ENCODE data around the gene DIDO1.
"Not testable (repeated sequence)": the region's sequence is repeated elsewhere in the genome, so short reads cannot be mapped to it uniquely, and the experiment has no call there.

The DIDO1 gene

DNA sequence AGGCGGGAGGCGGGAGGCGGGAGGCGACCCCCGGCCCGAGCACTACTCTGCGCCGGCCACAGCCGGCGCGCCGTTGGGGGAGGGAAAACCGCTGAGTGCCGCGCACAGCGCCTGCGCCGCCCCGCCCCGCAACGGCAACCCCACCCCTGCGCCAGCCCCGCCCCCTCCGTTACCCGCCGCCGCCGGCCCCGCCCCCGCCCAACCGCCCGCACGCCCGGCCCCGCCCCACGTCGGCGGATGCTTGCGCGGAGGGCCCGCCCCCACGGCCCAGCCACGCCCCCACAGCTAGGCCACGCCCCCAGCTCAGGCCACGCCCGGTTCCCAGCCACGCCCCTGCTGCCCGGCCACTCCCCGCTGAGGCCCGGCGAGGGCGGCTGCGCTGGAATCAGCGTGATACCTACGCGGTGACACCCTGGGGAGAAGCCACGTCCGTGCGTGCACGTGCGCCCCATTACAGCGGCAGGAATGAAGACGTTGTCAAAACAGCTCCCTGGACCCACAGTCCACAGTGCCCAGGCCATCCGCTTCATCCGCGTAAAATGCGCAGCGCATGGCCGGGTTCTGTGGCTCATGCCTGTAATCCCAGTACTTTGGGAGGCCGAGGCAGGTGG lies 64.5 kb downstream of the DIDO1 start, which contains the start of gene TCFL5:
TSS of gene TCFL5 (minus strand) at position 97 of the 611 bp plus-strand sequence. CDS start 152 bp downstream, outside the sequence.
- in situ Hi-C loops (cut with HindIII; ENCODE audit: low sequenced_read_pairs): no loop called here

DNA sequence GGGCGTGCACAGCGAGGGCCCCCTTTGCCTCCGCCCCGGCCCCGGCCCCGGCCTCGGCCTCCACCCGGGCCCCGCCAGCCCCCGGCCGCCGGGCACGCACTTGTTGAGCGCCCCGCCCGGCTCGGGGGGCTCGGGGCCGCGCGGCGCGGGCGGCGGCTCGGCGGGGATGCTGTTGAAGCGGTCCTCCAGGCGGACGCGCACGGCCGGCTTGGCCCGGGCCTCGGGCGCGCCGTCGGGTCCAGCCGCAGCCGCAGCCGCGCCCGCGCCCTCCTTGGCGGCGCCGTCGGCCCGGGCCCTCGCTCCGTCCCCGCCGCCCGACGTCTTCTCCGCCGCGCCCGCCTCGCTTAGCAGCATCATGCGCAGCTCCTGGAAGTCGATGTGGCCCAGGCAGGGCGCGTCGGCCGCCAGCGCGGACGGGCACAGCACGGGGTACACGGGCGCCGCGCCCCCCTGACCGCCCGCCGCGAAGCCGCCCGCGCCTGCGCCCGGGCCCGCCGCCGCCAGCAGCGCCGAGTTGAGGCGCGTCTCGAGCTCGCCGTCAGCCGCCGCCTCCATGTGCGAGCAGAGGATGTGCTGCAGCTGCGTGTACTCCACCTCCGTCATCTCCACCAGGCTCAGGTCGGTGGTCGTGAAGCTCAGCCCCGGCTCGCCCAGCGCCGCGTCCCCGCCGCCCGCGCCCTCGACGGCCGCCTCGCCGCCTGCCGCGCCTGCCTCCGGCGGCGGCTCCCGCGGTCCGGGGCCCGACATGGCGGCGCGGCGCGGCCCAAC lies 65.2 kb downstream of the DIDO1 start:
- in situ Hi-C loops (cut with HindIII; ENCODE audit: low sequenced_read_pairs): no loop called here

DNA sequence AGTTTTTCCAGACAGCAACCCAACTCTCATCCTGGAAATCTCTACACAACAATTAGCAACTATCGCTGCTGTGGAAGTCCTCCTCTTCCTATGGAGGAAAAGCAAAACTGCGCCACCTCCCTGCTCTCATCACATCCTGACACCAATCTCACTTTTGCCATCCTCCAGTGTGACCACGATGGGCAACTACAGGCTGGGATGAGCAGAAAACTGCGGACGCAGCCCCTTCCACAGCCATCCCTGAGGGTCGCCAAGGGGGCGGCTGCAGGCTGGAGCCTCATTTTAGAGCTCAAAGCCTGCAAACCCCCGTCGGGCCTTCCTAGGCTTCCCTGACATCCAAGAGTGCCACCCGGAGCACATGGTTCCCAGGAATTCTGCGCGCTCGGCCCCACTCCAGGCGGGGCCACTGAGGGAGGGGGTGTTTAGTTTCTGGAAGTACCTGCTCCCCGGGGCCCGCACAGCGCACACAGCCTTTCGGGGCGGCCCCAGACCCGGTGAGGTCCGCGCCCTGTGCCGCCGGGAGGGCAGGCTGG lies 65.8 kb downstream of the DIDO1 start:
- in situ Hi-C loops (cut with HindIII; ENCODE audit: low sequenced_read_pairs): no loop called here

DNA sequence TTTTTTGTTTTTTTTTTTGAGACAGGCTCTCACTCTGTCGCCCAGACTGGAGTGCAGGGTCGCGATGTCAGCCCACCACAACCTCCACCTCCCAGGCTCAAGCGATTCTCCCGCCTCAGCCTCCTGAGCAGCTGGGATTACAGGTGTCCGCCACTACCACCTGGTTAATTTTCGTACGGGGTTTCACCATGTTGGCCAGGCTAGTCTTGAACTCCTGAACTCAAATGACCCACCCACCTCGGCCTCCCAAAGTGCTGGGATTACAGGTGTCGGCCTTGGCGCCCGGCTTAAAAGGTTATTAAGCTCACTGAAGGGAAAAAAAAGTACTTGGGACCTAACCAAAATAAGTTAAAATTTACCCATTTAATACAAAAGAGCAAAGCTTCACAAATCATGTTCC lies 66.6 kb downstream of the DIDO1 start:
- in situ Hi-C loops (cut with HindIII; ENCODE audit: low sequenced_read_pairs): loop anchor here (5.0 to 10.0 kb wide), 2 partner anchors 42 to 55 kb away; partner anchors contain the start of gene COL9A3

DNA sequence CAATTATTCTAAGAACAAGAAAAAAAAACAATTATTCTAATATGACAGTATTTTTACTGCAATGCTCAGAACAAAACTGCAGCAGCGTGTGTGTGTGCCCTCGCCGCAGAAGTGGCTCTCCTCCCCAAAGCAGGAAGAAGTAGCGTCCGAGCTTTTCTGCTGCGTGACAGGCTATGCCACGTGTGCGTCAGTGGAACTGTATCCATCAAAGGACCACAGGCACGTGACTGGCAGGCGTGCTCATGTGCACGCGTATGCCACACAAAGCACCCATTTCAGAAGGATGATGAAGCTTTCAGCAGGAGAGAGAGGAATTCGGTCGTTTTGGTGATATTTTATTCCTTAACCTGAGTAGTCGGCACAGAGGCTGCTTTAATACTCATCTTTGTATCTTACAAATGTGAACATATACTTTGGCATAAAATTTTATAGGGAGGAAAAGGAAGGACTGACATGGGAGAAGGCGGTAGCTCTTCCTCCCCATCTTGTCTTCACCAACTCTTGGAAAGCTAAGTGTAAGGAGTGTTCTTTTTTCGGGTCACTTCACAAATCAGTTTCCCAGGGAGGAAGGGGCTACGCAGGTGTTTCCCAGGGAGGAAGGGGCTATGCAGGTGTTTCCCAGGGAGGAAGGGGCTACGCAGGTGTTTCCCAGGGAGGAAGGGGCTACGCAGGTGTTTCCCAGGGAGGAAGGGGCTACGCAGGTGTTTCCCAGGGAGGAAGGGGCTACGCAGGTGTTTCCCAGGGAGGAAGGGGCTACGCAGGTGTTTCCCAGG lies 68.1 kb downstream of the DIDO1 start:
- in situ Hi-C loops (cut with HindIII; ENCODE audit: low sequenced_read_pairs): loop anchor here (5.0 to 10.0 kb wide), 2 partner anchors 41 to 57 kb away; partner anchors contain the start of gene COL9A3

DNA sequence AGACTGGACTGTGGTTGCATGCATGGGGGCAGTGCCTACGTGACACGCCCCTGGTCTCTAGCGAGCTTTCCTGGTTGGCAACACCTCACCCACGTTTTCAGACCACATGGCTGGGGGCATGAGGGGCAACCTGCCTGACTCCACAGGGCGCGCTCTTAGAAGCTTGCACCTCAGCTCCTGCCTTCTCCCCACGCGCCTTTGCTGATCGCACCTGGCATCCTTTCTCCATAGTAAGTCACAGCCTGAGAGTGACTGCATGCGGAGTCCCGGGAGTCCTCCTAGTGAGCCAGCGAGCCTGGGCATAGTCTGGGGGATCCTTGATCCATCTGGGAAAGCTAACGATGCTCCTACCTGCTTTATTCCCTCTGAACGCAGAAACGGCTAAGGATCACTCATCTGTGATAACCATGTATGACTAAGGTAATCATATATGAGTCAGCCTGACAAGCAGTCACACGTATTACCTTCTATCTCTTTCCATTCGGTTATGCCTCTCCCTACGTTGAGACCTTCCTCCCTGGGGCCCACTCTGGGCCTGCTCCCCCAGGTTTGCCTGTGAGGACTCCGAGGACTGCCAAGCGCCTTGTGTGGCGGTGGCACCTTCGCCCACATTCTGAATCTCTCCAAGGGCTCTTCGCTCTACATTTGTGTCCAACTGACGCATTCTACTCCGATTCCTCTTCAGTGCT lies 69.2 kb downstream of the DIDO1 start:
- in situ Hi-C loops (cut with HindIII; ENCODE audit: low sequenced_read_pairs): loop anchor here (5.0 to 10.0 kb wide), 2 partner anchors 40 to 58 kb away; partner anchors contain the start of gene COL9A3

DNA sequence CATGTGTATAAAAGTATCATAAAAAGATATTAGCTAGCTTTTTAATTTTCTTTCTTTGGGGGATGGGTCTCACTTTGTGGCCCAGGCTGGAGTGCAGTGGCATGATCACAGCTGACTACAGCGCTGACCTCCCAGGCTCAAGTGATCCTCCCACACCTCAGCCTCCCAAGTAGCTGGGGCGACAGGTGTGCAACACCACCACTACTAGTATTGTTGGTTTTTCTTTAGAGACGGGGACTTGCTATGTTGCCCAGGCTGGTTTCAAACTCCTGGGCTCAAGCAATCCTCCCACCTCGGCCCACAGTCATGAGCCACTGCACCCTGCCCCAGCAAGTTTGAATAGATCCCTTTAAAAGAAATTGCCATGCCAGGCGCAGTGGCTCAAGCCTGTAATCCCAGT lies 71.2 kb downstream of the DIDO1 start:
- in situ Hi-C loops (cut with HindIII; ENCODE audit: low sequenced_read_pairs): loop anchor here (5.0 to 10.0 kb wide), 2 partner anchors 38 to 60 kb away; partner anchors contain the start of gene COL9A3

GRCh38 chr20:62854121-62854520 lies 72.2 kb downstream of the DIDO1 start:
- in situ Hi-C loops (cut with HindIII; ENCODE audit: low sequenced_read_pairs): loop anchor here (10.0 kb wide), 1 partner anchor 61 kb away; no protein-coding TSS in a partner anchor

DNA sequence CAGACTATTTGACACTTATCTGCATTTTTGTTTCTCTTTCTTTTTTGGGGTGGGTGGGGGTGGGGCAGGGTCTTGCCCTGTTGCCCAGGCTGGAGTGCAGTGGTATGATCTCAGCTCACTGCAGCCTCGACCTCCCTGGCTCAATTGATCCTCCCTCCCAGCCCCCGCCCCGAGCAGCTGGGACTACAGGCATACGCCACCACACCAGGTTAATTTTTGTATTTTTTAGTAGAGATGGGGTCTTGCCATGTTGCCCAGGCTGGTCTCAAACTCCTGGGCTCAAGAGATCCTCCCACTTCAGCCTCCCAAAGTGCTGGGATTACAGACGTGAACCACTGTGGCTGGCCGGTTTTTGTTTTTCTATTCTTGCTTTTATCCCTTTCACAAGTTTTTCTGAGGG lies 73.0 kb downstream of the DIDO1 start:
- in situ Hi-C loops (cut with HindIII; ENCODE audit: low sequenced_read_pairs): loop anchor here (10.0 kb wide), 1 partner anchor 61 kb away; no protein-coding TSS in a partner anchor

GRCh38 chr20:62852841-62853240 lies 73.5 kb downstream of the DIDO1 start:
- in situ Hi-C loops (cut with HindIII; ENCODE audit: low sequenced_read_pairs): loop anchor here (10.0 kb wide), 1 partner anchor 62 kb away; no protein-coding TSS in a partner anchor

DNA sequence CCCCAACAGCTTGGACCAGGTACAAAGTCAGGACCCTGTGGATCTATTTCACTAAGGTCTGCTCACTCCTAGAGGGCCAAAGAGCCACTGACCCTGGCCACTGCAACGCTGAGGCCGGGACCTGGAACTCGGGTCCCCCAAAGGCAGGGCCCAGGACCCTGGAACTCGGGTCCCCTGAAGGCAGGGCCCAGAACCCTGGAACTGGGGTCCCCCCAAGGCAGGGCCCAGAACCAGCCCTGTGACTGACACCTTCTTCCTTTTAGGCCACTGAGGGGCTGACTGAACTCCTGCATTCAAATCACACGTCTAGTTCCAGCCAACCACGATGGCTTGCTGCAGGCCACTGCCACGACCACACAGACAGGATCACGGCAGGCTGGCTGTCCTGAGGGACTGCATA lies 74.1 kb downstream of the DIDO1 start:
- in situ Hi-C loops (cut with HindIII; ENCODE audit: low sequenced_read_pairs): loop anchor here (10.0 kb wide), 1 partner anchor 63 kb away; no protein-coding TSS in a partner anchor

- in situ Hi-C loops (cut with HindIII; ENCODE audit: low sequenced_read_pairs): loop anchor here (10.0 kb wide), 1 partner anchor 64 kb away; no protein-coding TSS in a partner anchor
Observed at GRCh38 chr20:62850333-62850974, 75.9 kb downstream of the DIDO1 start.

DNA sequence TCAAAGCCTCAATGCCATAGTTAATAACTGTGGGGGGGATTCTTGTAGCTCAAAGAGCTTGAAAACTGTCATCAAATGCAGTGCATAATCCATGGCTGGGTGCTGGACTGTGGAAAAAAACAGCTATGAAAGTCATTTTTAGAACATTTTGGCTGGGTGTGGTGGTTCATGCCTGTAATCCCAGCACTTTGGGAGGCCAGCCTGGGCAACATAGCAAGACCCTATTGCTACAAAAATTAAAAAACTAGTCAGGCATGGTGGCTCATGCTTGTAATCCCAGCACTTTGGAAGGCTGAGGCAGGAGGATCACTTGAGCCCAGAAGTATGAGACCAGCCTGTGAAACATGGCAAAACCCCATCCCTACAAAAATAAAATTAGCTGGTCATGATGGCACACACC lies 76.9 kb downstream of the DIDO1 start:
- in situ Hi-C loops (cut with HindIII; ENCODE audit: low sequenced_read_pairs): no loop called here

- in situ Hi-C loops (cut with HindIII; ENCODE audit: low sequenced_read_pairs): not testable (repeated sequence)
Observed at GRCh38 chr20:62848917-62849316, 77.4 kb downstream of the DIDO1 start.

GRCh38 chr20:62846166-62846890 lies 80.0 kb downstream of the DIDO1 start:
- in situ Hi-C loops (cut with HindIII; ENCODE audit: low sequenced_read_pairs): no loop called here

- in situ Hi-C loops (cut with HindIII; ENCODE audit: low sequenced_read_pairs): no loop called here
Observed at GRCh38 chr20:62845416-62846160, 80.7 kb downstream of the DIDO1 start.

DNA sequence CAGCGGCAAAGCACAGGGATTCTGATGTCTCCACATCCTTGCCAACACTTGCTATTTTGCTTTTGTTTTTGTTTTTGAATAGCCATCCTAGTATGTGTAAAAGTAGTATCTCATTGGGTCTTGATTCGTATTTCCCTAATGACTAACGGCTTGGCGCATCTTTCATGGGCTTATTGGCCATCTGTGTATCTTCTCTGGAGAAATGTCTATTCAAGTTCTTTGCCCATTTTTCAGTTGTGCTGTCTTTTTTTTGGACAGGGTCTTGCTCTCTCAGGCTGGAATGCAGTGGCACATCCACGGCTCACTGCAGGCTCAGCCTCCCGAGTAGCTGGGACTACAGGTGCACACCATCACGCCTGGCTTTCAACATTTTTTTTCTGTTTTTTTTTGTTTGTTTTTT lies 82.1 kb downstream of the DIDO1 start:
- in situ Hi-C loops (cut with HindIII; ENCODE audit: low sequenced_read_pairs): no loop called here

GRCh38 chr20:62843656-62844055 lies 82.6 kb downstream of the DIDO1 start:
- in situ Hi-C loops (cut with HindIII; ENCODE audit: low sequenced_read_pairs): no loop called here

Measured in endothelial cell of hepatic sinusoid (primary cell).